HG03060 (cell line): ENCODE results near the gene FANCF.
A peak's percentile ranks its signal among the peaks of the same experiment; 100 is the strongest.
"Not testable (repeated sequence)": the region's sequence is repeated elsewhere in the genome, so short reads cannot be mapped to it uniquely, and the experiment has no call there.

ENCODE experiments used
- ATAC-seq: cut with Tn5 transposase; IDR thresholded peaks from one replicate; pipeline ENCODE4 v1.9.1; 2021; ENCODE audit warnings: low read depth, moderate number of reproducible peaks; ENCODE audit not compliant: unreplicated experiment

The FANCF gene, protein sequence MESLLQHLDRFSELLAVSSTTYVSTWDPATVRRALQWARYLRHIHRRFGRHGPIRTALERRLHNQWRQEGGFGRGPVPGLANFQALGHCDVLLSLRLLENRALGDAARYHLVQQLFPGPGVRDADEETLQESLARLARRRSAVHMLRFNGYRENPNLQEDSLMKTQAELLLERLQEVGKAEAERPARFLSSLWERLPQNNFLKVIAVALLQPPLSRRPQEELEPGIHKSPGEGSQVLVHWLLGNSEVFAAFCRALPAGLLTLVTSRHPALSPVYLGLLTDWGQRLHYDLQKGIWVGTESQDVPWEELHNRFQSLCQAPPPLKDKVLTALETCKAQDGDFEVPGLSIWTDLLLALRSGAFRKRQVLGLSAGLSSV

DNA sequence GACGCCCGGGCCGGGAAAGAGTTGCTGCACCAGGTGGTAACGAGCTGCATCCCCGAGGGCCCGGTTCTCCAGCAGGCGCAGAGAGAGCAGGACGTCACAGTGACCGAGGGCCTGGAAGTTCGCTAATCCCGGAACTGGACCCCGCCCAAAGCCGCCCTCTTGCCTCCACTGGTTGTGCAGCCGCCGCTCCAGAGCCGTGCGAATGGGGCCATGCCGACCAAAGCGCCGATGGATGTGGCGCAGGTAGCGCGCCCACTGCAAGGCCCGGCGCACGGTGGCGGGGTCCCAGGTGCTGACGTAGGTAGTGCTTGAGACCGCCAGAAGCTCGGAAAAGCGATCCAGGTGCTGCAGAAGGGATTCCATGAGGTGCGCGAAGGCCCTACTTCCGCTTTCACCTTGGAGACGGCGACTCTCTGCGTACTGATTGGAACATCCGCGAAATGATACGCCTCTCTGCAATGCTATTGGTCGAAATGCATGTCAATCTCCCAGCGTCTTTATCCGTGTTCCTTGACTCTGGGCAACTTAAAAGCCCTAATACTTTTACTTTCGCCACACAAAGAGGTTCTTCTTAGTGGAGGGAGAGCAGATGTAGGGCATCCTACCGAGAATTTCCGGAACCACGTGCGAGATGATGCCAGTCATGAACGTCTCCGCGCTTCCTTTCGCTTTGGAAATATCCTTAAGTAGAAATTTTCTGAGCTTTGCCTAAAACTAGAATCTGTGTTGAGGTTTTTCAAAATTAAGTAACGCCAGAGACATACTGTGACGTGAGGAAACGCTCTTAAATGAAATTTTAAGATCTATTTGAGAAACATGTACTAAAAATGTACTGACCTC is at the start of gene FANCF:
FANCF (minus strand) TSS at position 376 of the 840 bp plus-strand sequence; CDS start at position 363, 13 bp downstream.
- ATAC-seq = peak; percentile 99

DNA sequence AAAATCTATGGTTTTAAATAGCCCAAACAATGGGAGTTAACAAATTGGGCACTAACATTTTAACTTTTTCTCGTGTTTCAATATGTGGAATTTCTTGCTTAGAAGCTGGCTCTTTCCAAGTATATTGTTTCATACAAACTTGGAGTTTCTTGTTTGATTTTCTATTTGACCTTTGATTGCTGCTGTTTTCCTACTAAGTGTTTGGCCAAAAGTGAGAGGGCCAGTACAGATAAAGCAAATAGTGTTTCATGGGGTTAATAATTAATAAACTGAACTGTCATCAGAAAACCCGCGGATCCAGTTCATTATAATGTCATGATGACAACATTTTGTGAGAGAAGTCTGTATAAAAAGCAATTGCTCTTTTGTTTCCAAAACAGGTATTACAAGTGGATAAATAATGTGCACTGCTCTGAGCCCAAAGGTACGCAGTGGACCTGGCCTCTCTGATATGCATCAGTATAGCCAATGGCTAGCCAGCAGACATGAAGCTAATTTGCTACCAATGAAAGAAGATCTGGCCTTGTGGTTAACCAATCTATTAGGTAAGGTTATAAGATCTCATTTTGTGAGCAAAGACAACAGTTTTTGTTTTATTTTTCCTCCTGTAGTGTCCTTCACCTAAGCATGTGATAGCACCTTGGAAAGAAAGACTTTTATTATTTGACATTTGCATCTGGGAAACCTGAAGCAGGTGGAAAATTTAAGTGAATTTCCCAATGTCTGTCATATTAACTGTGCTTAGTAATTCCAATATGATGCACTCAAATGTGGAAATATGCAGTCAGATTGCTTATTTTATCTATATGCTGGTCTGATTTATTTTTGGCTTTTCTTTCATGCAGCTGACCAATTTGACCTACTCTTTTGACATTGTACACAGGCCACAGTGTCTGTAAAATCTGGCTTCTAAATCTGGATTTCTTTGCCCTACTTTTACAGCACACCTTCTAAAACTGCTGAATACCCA is 49.1 kb upstream of the FANCF start:
- ATAC-seq = no peak

DNA sequence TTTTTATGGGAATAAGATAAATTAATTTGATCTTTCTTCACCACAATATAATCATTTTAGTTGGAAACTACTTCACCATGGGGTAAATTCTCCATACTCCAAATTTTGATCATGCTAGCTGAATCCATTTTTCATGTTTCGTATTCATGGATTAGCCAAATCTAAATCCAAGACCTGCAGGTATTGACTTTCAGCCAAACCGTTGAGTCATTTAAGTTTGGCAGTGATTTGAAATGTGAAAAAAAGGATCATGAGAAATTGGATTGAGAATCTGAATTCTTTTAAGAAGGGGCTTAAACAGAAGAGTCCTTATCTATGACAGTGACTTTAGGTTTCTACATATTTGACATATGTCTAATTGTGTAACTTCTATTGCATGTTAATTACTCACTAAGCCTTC is 46.1 kb upstream of the FANCF start:
- ATAC-seq = no peak

DNA sequence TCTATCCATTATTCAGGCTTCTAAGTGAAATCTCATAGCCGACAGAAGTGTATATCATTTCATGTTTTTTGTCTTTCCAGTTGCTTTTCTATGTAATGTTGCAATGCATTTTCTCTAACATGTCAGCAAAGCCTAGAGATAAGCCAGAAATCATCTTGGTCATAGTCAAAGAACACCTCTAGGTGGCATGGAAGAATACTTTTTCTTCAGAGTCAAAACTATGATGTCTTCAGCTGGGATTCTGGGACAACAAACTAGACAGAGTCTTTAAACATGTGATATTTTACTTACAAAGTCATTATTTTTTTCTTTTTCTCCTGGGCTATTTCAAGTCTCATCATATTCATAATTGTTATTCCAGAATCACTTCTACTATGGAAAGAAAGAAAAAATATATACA is 45.2 kb upstream of the FANCF start:
- ATAC-seq = peak; percentile 40

DNA sequence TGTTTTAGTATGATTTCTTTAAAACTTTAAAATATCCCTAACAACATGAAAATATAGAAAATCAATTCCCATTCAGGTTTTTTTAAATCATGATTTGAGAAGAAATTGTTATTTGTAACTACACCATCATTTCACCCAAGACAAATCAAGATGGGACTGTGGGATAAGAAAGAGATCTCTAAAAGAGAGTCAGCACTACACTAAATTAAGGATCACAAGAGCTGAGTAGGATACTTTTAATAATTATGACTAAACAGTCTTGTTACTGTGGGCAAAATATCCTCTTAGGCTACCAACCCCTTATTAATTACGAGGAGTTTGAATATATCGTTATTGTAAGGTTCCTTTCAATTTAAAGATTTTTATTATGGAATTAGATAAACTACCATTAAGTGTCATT is 43.7 kb upstream of the FANCF start:
- ATAC-seq = no peak

DNA sequence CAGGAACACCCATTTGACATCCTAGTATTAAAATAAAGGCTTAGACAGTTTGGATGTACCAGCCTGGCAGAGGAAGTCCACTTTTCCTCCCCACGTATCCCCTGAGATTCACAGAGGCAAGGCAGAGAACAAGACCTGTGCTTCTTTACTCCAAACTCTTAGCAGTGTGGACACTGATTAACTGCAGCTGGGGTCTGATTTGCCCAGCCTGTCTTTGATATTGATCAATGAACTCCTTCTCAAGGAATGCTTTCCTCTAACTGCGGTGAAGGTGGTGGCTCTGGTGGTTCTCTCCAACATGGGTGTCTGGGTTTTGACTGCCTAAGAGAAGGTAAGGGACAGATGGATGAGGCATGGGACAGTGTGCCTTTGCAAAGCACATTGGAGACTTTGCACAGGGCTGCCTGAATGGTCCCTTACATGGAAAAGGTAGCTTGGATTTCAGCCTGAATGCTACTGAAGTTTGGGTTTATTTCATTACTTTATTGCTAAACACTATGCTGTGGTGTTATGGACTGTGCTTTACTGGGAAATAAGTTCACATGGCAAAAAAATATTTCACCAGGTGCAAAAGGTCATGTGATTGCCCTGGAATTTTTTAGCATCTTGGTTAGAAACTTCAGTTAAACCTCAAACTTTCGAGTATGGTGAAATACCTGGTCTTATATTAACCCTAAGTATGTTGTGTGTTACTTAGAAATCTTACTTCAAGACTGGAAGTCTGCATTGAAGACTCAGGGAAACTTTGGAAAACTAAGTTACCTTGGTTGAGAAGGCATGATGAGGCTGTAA is 42.6 kb upstream of the FANCF start:
- ATAC-seq = no peak

DNA sequence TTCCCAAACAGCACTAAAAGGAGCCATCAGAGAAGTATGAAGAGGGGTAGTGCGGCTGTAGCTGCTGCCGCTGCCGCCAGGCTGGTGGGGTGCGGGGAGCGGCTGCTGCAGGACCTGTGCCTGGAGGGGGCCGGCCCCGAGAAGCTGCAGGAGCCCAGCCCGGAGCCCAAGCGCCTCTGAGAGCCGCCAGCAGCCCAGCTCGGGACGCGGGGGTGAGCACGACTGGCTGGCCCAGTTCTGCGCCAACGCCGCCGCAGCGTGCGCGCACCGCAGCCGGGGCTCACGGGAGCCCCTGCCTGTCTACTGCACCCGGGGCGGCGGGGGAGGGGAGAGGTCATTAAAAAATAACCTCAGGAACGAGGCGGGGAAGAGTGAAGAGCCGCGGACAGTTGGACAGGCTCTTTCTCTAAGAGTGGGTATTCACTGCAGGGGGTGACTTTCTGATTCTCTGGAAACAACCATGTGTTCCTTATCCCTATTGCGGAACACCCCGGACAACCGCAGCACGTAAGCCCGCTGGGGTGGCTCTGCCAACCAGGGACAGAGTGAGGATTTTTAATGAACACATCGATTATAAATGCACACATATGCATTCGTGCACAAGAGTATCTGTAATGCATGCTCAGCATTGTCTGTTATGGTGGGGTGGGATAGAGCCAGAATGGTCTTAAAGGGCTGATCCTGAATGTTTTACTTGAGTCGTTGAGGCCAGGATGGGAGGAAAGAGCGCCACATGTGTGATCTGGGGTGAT is 41.2 kb upstream of the FANCF start:
- no peak for ATAC-seq

DNA sequence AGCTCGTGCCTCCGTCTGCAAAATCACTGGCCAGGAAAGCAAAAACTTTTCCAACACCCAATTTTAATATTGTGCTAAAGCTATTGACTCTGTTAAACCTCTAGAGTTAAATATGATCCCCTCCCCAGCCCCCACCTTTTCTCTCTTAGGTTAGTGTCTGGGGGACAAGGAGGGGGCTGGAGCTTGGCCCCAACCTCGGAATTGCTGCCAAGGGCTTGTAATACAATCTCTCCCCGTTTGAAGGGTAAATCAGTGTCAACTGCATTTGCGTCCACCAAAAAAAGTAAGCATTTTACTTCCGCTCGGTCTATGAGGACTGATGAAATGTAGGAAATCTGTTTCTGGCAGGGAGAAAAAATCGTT is 40.7 kb upstream of the FANCF start, which contains the start of gene GAS2:
GAS2 (plus strand) TSS at position 287 of the 363 bp plus-strand sequence. CDS start 8,259 bp downstream, outside the sequence.
- ATAC-seq = no peak

DNA sequence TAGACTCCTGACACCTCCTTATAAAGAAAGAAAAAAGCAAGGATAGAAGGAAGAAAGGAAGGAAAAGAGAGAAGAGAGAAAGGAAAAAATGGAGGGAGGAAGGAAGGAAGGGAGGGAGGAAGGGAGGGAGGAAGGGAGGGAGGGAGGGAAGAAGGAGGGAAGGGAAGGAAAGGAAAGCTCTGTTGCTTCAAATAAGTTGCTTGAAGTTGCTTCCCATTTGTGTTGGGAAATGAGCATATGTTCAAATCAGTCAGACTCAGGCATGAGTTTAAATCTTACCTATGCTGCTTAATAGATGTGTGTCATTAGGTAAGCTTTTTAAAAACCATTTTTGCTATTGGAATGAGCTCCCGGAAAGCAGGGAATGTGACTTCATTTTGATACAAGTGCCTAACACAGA is 34.2 kb upstream of the FANCF start:
- ATAC-seq = no peak

DNA sequence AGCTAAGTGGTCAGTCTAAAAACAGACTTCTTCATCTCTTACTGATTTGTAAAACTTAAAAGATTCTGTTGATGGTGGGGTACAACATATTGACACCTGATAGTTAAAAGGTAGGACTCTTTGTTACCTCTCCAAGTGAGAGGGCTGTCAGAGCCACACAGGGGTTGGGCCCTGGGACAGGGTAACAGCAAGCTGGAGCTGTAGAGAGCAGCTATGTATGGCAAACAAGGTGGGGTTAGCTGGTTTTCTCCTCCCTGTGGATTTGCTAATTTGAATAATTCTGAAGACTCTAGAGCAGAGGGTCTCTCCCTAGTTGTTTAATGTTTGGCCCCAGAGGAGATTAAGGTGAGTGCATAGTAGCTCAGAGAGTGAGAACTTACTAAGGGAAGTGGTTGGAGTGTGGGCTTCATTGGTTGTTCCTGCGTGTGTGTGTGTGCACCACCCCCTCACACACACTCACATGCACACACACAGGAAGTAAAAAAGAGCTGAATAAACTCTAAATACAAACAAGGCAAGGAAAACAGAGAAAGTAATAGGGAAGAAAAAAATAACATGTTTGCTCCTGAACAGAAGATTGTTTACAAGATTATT is 31.6 kb upstream of the FANCF start:
- peak; percentile 77 for ATAC-seq

DNA sequence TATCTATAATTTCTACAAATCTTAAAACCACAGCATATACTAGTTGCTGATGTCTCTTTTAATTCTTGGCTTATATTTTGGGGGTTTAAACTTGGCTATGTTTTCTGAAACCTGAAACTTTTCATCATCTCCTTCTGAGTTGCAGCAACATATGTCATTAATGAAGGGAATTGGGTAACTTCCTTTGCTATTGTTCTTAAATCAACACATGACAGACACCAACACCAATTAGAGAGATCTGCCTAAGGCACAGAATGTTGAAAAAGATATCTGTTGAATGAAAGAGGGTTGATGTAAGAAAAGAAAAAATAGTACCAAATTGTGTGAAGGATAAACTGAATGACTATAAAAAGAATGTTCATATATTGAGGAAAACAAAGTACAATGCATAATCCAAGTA is 30.5 kb upstream of the FANCF start:
- no peak for ATAC-seq

DNA sequence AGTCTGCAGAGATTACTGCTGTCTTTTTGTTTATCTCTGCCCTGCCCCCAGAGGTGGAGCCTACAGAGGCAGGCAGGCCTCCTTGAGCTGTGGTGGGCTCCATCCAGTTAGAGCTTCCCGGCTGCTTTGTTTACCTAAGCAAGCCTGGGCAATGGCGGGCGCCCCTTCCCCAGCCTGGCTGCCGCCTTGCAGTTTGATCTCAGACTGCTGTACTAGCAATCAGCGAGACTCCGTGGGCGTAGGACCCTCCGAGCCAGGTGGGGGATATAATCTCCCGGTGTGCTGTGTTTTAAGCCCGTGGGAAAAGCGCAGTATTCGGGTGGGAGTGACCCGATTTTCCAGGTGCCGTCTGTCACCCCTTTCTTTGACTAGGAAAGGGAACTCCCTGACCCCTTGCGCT is 26.7 kb upstream of the FANCF start:
- not testable (repeated sequence) for ATAC-seq

DNA sequence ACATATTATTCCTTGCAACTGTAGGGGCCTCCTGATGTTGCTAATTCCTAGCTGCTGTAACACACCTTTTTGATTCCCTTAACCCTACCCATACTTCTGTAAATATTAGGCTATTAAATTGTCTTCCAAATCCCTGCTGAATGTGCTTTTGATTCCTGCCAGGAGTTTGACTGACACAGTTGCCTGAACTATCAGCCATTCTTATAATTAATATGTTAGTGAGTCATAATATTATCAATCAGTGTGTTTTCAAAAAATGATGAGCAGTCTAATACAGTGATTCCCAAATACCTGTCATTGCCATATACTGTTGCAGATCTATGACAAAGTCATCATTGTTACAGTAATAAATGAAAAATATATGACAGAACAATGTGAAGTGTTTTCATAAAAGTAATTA is 15.9 kb upstream of the FANCF start:
- no peak for ATAC-seq

DNA sequence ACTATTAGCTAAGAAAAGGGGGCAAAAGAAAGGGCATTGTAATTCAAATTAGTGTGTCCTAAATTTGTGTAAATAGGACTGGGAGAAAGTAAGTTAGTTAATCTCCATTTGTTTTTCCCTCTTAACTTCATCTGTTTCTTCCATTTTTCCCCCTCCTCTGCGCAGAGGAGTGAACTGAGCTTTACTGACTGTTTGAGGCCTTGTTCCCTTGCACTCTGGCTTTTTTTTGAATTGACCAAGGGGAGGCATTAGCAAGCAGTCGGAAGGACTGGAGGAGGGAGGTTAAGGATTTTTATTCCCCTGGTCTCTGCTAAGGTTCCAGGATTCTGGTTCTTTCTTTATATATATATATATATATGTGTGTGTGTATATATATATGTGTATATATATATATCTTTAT is 15.2 kb upstream of the FANCF start:
- ATAC-seq = no peak

DNA sequence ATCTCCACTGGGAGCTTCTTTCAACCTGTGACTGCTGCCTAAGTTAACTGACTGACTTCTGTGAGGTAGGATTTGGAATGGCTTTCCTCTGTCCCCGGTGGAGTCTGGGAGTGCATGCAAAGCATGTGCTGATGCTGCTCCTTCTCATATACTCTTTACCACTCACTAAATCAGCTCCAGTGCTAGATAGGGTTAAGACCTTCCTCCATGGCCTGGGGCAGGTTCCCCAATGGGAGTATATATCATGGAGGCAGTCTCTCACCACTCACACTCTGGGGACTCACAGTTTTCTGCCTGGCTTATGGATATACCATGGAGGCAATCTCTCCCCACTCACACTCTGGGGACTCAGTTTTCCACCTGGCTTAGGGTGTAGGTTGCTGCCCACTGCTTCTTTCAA is 10.1 kb upstream of the FANCF start:
- ATAC-seq = no peak

DNA sequence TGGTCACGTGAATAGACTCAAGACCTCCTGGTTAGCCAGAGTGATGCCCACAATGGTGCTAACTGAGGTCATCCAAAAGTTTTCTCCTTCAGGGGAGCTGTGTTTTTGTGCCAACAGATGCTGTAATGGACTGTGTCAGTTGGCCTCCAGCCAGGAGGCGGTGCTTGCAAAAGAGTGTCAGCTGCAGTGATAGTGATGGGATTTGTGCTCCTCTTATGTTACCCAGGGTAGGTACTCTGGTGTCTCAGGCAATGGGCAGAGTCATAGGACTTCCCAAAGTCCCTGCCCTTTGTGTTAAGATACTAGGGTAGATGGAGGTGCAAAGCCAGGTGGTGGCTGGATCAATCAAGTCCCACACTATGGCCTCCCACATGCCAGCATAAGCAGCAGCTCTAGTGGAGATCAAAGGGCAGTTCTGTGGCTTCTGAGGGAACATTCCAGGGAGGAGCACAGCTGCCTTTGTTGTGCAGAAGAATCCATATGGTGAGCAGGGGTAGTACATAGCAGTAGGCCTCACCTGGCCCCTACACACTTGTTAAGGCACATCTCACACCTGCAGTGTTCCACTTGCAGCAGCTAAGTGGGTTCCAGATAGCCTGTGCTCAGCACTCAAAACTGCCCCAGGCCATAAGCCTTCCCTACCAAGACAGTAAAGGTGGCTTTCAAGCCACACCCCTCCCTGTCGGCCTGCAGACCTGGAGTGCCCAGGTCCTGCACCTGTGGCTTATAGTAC is 9.4 kb upstream of the FANCF start:
- no peak for ATAC-seq

DNA sequence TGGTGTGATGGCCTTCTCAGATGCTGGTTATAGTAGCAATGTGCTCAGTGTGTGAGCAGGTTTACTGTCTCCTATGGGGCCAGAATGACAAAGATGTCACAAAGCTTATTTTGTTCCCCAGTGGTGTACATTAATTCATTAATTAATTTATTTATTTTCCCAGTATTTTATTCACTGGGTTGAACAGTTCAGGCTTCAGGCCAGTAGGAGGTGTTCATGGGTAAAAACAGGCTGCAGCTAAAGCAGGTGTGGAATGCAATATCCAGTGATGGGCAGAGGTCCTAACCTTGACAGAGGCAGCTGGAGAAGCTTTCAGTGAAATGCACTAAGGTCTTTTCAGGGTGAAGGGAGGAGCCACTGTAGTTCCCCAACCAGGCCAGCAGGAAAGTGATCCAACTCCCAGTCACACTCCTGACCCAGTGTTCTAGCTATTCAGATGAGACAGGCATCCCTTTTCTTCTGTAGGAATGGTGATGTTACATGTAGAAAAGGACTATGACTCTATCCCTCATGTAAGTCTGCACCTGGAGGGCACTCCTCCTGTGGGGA is 7.8 kb upstream of the FANCF start:
- no peak for ATAC-seq

DNA sequence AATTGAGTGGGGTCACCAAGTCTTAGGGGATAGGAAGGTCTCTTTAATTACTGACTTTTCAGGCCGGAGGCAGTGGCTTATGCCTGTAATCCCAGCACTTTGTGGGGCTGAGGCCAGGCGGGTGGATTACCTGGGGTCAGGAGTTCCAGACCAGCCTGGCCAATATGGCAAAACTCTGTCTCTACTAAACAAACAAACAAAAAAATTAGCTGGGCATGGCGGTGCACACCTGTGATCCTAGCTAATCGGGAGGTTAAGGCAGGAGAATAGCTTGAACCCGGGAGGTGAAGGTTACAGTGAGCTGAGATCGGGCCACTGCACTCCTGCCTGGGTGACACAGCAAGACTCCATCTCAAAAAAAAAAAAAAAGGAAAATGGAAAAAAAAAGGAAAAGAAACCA is 1.8 kb upstream of the FANCF start:
- ATAC-seq = no peak
